Measurements from ENCODE around the gene TSPO.

DNA sequence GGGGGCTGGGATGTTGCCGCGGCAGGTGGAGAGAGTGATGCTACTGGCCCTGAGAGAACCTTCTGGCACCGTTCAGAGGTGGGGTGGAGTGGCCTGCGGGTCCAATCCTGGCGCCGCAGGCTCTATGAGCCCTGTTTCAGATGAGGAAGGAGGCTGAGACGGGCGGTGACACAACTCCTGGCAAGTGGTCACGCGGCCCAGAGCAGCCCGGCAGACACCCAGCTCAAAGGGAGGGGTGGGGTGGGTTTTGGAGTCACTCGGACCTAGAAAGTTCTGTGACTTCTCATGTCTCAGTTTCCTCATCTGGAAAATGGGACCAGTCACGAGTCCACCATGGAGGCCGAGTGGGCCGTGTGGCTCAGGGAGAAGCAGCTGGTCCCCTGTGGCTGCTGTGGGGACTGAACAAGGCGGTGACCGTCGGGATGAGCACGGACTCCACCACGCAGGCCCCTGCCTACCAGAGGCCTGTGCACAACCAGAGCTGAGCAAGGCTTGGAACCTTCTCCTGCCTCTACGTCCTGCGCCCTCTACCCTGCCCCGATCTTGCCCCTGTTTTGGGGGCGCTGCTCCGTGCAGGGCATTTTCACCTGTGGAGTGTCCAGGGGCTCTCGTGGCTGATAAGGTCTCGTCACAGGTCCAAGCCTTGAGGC, 3.7 kb downstream of the TSPO start:
- TF ChIP-seq FOXM1 (IDR thresholded peaks at IDR 0.05; ENCODE audit: borderline replicate concordance, low read depth) (no peak), EGR1 (IDR thresholded peaks at IDR 0.05) (no peak), EP300 (IDR thresholded peaks at IDR 0.05; ENCODE audit: borderline replicate concordance) (no peak), RAD21 (IDR thresholded peaks at IDR 0.05; ENCODE audit: low read depth) (no peak)
- TF ChIP-seq, protein P1, sequence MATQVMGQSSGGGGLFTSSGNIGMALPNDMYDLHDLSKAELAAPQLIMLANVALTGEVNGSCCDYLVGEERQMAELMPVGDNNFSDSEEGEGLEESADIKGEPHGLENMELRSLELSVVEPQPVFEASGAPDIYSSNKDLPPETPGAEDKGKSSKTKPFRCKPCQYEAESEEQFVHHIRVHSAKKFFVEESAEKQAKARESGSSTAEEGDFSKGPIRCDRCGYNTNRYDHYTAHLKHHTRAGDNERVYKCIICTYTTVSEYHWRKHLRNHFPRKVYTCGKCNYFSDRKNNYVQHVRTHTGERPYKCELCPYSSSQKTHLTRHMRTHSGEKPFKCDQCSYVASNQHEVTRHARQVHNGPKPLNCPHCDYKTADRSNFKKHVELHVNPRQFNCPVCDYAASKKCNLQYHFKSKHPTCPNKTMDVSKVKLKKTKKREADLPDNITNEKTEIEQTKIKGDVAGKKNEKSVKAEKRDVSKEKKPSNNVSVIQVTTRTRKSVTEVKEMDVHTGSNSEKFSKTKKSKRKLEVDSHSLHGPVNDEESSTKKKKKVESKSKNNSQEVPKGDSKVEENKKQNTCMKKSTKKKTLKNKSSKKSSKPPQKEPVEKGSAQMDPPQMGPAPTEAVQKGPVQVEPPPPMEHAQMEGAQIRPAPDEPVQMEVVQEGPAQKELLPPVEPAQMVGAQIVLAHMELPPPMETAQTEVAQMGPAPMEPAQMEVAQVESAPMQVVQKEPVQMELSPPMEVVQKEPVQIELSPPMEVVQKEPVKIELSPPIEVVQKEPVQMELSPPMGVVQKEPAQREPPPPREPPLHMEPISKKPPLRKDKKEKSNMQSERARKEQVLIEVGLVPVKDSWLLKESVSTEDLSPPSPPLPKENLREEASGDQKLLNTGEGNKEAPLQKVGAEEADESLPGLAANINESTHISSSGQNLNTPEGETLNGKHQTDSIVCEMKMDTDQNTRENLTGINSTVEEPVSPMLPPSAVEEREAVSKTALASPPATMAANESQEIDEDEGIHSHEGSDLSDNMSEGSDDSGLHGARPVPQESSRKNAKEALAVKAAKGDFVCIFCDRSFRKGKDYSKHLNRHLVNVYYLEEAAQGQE (IDR thresholded peaks at IDR 0.05; ENCODE audit: low read depth) = no peak
